Measurements from ENCODE around the gene ZNF268.

ZNF268 gene

GRCh38 chr12:133181238-133181959 lies at the start of gene ZNF268:
Gene ZNF268 (plus strand): TSS chr12:133181495. CDS start chr12:133181998, 503 bp downstream.
- peak; percentile 92 for DNase-seq

- no peak for DNase-seq
Observed at GRCh38 chr12:133135747-133136146, 45.5 kb upstream of the ZNF268 start.

GRCh38 chr12:133145981-133146380 lies 35.3 kb upstream of the ZNF268 start:
- no peak for DNase-seq

GRCh38 chr12:133156125-133156690 lies 25.1 kb upstream of the ZNF268 start:
- no peak for DNase-seq

GRCh38 chr12:133165776-133166175 lies 15.5 kb upstream of the ZNF268 start:
- no peak for DNase-seq

- no peak for DNase-seq
Observed at GRCh38 chr12:133172491-133172890, 8.8 kb upstream of the ZNF268 start.

GRCh38 chr12:133174901-133175300 lies 6.4 kb upstream of the ZNF268 start:
- DNase-seq: no peak

GRCh38 chr12:133180669-133181068 lies 626 bp upstream of the ZNF268 start:
- no peak for DNase-seq

GRCh38 chr12:133190176-133190575 lies 8.9 kb downstream of the ZNF268 start:
- DNase-seq: no peak

GRCh38 chr12:133192847-133193246 lies 11.6 kb downstream of the ZNF268 start:
- no peak for DNase-seq

GRCh38 chr12:133201888-133202287 lies 20.6 kb downstream of the ZNF268 start:
- no peak for DNase-seq

GRCh38 chr12:133202493-133203343 lies 21.4 kb downstream of the ZNF268 start:
- DNase-seq: no peak

- no peak for DNase-seq
Observed at GRCh38 chr12:133203344-133204263, 22.3 kb downstream of the ZNF268 start.

- no peak for DNase-seq
Observed at GRCh38 chr12:133204264-133204603, 22.9 kb downstream of the ZNF268 start.

GRCh38 chr12:133206390-133206789 lies 25.1 kb downstream of the ZNF268 start:
- no peak for DNase-seq

- DNase-seq: no peak
Observed at GRCh38 chr12:133215724-133216123, 34.4 kb downstream of the ZNF268 start.

GRCh38 chr12:133217219-133217618 lies 35.9 kb downstream of the ZNF268 start:
- no peak for DNase-seq

- no peak for DNase-seq
Observed at GRCh38 chr12:133220521-133220920, 39.2 kb downstream of the ZNF268 start.

- no peak for DNase-seq
Observed at GRCh38 chr12:133221241-133221640, 39.9 kb downstream of the ZNF268 start.

- DNase-seq: no peak
Observed at GRCh38 chr12:133222211-133222610, 40.9 kb downstream of the ZNF268 start.

- no peak for DNase-seq
Observed at GRCh38 chr12:133225527-133225926, 44.2 kb downstream of the ZNF268 start.

GRCh38 chr12:133226690-133227089 lies 45.4 kb downstream of the ZNF268 start:
- no peak for DNase-seq

Measured in NCI-H345 (cell line).